ENCODE results near the gene HMGCR.
"Not testable (repeated sequence)": the region's sequence is repeated elsewhere in the genome, so short reads cannot be mapped to it uniquely, and the experiment has no call there.

HMGCR gene

DNA sequence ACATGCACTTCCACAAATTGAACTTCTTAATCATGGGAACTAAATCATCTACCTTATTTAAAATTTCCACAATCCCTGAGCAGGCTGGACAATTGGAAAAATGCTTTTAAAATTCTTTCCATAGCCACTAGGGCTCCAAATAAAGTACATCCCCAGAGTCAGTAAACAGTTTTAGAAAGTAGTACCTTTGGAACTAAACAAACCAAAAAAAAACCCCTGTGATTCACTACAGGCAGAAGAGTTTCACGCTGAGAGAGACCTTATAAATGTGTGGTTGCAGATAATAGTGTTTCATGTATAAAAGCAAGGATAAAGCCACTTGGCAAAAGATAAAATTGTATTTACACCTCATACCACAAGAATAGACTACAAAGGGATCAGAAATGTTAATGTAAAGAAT is 11.8 kb upstream of the HMGCR start:
- Histone ChIP-seq H3K36me3 (ENCODE audit: control insufficient read depth in 1 of 2, insufficient read depth in 2 of 2, low read depth in 1 of 2, low read length in 2 of 2) (no peaks in the 10 kb centered on the region), H3K23ac (ENCODE audit: low read length in 2 of 2) (no peak overlapping the region), H3K4me2 (ENCODE audit: low read length, poor library complexity, severe bottlenecking) (no peak overlapping the region), H2BK12ac (ENCODE audit: low read length in 2 of 2) (no peak overlapping the region), H4K8ac (ENCODE audit: low read length) (no peak overlapping the region), H3K27me3 (ENCODE audit: control insufficient read depth in 1 of 2, insufficient read depth in 1 of 2, low read length in 2 of 2) (no peaks in the 10 kb centered on the region), H3K18ac (ENCODE audit: low read depth in 1 of 2, low read length in 2 of 2) (no peak overlapping the region), H3K9ac (ENCODE audit: low read length) (no peak overlapping the region), H2BK120ac (ENCODE audit: low read depth, low read length) (no peak overlapping the region), H3K79me1 (replicated peaks; ENCODE audit: low read length, poor library complexity, severe bottlenecking) (no peaks in the 10 kb centered on the region), H2BK5ac (ENCODE audit: low read depth, low read length, poor library complexity, severe bottlenecking) (no peak overlapping the region), H3K4me1 (ENCODE audit: control insufficient read depth, insufficient read depth, low read depth, low read length) (peaks cover 8% of the 10 kb centered on the region), H3K4me3 (ENCODE audit: insufficient read depth in 1 of 2, low read depth in 1 of 2, low read length in 2 of 2) (no peak overlapping the region), H2AFZ (ENCODE audit: low read depth, low read length) (no peak overlapping the region), H3K14ac (ENCODE audit: low read length in 2 of 2) (no peak overlapping the region), H4K91ac (ENCODE audit: low read length) (no peak overlapping the region), H2BK15ac (ENCODE audit: low read depth, poor library complexity, severe bottlenecking) (no peak overlapping the region), H3K27ac (ENCODE audit: low read length, poor library complexity, severe bottlenecking) (no peak overlapping the region), H3K9me3 (ENCODE audit: control insufficient read depth, low read length) (no peaks in the 10 kb centered on the region), H2AK5ac (ENCODE audit: low read length, severe bottlenecking) (no peak overlapping the region), H3K4ac (ENCODE audit: low read depth in 1 of 2, low read length in 2 of 2) (no peak overlapping the region)
- DNase-seq = no peak
- WGBS = no CpG with 5 or more reads among the region's 1 CpG

DNA sequence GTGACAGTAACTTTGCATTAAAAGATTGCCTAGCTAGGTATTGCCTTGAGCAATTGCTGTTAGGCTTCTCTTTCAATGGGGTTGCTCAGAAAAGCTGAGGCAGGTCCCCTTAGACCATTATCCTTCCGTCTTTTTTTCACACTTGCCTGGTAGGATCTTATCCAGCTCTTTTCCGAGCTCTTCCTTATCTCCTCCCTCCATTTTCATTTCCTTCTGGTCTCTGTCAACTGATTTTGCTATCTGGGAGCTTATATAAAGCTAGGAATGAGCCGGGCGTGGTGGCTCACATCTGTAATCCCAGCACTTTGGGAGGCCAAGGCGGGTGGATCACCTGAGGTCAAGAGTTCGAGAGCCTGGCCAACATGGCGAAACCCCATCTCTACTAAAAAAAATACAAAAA is 6.6 kb upstream of the HMGCR start:
- Histone ChIP-seq H3K23ac (ENCODE audit: low read length in 2 of 2) (no peak overlapping the region), H3K27me3 (ENCODE audit: control insufficient read depth in 1 of 2, insufficient read depth in 1 of 2, low read length in 2 of 2) (no peaks in the 10 kb centered on the region), H2BK15ac (ENCODE audit: low read depth, poor library complexity, severe bottlenecking) (no peak overlapping the region), H2BK5ac (ENCODE audit: low read depth, low read length, poor library complexity, severe bottlenecking) (no peak overlapping the region), H4K91ac (ENCODE audit: low read length) (no peak overlapping the region), H3K79me1 (replicated peaks; ENCODE audit: low read length, poor library complexity, severe bottlenecking) (no peaks in the 10 kb centered on the region), H3K9me3 (ENCODE audit: control insufficient read depth, low read length) (no peaks in the 10 kb centered on the region), H3K27ac (ENCODE audit: low read length, poor library complexity, severe bottlenecking) (no peak overlapping the region), H3K14ac (ENCODE audit: low read length in 2 of 2) (no peak overlapping the region), H3K4me3 (ENCODE audit: insufficient read depth in 1 of 2, low read depth in 1 of 2, low read length in 2 of 2) (no peak overlapping the region), H3K4ac (ENCODE audit: low read depth in 1 of 2, low read length in 2 of 2) (no peak overlapping the region), H4K8ac (ENCODE audit: low read length) (no peak overlapping the region), H3K9ac (ENCODE audit: low read length) (no peak overlapping the region), H3K4me1 (ENCODE audit: control insufficient read depth, insufficient read depth, low read depth, low read length) (no peaks in the 10 kb centered on the region), H2BK12ac (ENCODE audit: low read length in 2 of 2) (no peak overlapping the region), H3K36me3 (ENCODE audit: control insufficient read depth in 1 of 2, insufficient read depth in 2 of 2, low read depth in 1 of 2, low read length in 2 of 2) (no peaks in the 10 kb centered on the region), H2BK120ac (ENCODE audit: low read depth, low read length) (no peak overlapping the region), H3K4me2 (ENCODE audit: low read length, poor library complexity, severe bottlenecking) (no peak overlapping the region), H3K18ac (ENCODE audit: low read depth in 1 of 2, low read length in 2 of 2) (no peak overlapping the region), H2AK5ac (ENCODE audit: low read length, severe bottlenecking) (no peak overlapping the region), H2AFZ (ENCODE audit: low read depth, low read length) (no peak overlapping the region)
- no peak for DNase-seq
- 84% methylated on average over 4 of the region's 7 CpGs for WGBS

DNA sequence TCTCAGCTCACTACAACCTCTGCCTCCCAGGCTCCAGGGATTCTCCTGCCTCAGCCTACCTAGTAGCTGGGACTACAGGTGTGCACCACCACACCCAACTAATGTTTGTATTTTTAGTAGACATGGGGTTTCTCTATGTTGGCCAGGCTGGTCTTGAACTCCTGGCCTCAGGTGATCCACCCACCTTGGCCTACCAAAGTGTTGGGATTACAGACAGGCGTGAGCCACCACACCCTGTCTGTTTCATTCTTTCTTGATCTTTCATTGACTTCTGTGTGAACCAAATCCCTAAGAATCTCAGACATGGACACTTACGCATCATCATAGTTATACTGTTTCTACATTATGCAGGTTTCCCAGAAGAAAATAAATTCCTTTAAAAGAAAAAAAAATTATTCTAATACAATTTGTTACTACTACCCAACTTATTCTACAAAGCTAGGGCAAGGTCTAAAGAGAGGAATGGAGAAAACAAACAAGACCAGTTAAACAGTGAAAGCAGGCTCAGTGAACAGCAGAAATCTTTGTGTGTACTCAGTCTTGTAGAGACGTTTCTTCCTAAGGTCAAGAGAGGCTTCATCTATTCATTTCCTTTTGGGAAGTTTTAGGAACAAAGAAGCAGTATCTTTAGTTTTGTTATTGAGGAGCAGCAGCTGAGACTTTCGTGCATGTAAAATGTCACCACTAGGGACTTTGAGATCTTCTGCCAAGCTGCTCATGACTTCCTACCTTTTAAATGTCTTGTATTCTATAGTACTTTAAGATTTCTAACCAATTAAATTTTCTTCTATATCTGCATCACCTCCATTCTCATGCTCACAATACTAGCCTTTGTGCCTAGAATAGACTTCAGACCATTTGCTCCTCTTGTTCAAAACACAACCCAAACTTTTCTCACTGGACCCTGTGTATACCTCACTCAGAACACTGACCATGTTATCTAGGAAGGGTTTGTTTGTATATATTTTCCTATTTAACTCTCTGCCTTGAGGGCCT is 5.6 kb upstream of the HMGCR start:
- DNase-seq = no peak
- Histone ChIP-seq H2BK5ac (ENCODE audit: low read depth, low read length, poor library complexity, severe bottlenecking) (no peak overlapping the region), H3K4me3 (ENCODE audit: insufficient read depth in 1 of 2, low read depth in 1 of 2, low read length in 2 of 2) (no peak overlapping the region), H3K36me3 (ENCODE audit: control insufficient read depth in 1 of 2, insufficient read depth in 2 of 2, low read depth in 1 of 2, low read length in 2 of 2) (no peaks in the 10 kb centered on the region), H3K4ac (ENCODE audit: low read depth in 1 of 2, low read length in 2 of 2) (no peak overlapping the region), H2AFZ (ENCODE audit: low read depth, low read length) (no peak overlapping the region), H3K79me1 (replicated peaks; ENCODE audit: low read length, poor library complexity, severe bottlenecking) (no peaks in the 10 kb centered on the region), H4K91ac (ENCODE audit: low read length) (no peak overlapping the region), H4K8ac (ENCODE audit: low read length) (no peak overlapping the region), H2BK120ac (ENCODE audit: low read depth, low read length) (no peak overlapping the region), H2BK12ac (ENCODE audit: low read length in 2 of 2) (no peak overlapping the region), H3K27me3 (ENCODE audit: control insufficient read depth in 1 of 2, insufficient read depth in 1 of 2, low read length in 2 of 2) (no peaks in the 10 kb centered on the region), H3K9ac (ENCODE audit: low read length) (no peak overlapping the region), H3K14ac (ENCODE audit: low read length in 2 of 2) (no peak overlapping the region), H2BK15ac (ENCODE audit: low read depth, poor library complexity, severe bottlenecking) (no peak overlapping the region), H3K27ac (ENCODE audit: low read length, poor library complexity, severe bottlenecking) (no peak overlapping the region), H3K9me3 (ENCODE audit: control insufficient read depth, low read length) (no peaks in the 10 kb centered on the region), H3K4me2 (ENCODE audit: low read length, poor library complexity, severe bottlenecking) (no peak overlapping the region), H2AK5ac (ENCODE audit: low read length, severe bottlenecking) (no peak overlapping the region), H3K4me1 (ENCODE audit: control insufficient read depth, insufficient read depth, low read depth, low read length) (no peaks in the 10 kb centered on the region), H3K18ac (ENCODE audit: low read depth in 1 of 2, low read length in 2 of 2) (no peak overlapping the region), H3K23ac (ENCODE audit: low read length in 2 of 2) (no peak overlapping the region)
- 80% methylated on average over 3 of the region's 4 CpGs for whole genome bisulfite sequencing

DNA sequence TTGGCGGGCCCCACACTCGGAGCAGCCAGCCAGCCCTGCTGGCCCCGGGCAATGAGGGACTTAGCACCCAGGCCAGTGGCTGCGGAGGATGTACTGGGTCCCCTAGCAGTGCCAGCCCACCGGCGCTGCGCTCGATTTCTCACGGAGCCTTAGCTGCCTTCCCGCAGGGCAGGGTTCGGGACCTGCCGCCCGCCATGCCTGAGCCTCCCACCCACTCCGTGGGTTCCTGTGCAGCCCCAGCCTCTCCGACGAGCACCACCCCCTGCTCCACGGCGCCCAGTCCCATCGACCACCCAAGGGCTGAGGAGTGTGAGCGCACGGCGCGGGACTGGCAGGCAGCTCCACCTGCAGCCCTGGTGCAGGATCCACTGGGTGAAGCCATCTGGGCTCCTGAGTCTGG is 3.3 kb upstream of the HMGCR start:
- not testable (repeated sequence) for H3K36me3 ChIP-seq (ENCODE audit: control insufficient read depth in 1 of 2, insufficient read depth in 2 of 2, low read depth in 1 of 2, low read length in 2 of 2)

More for the DNA sequence above, 3.3 kb upstream of the HMGCR start:
- not testable (repeated sequence) for H2BK15ac ChIP-seq (ENCODE audit: low read depth, poor library complexity, severe bottlenecking); H3K79me1 ChIP-seq (replicated peaks; ENCODE audit: low read length, poor library complexity, severe bottlenecking); H4K8ac ChIP-seq (ENCODE audit: low read length); H2BK120ac ChIP-seq (ENCODE audit: low read depth, low read length); H3K14ac ChIP-seq (ENCODE audit: low read length in 2 of 2); H3K4me3 ChIP-seq (ENCODE audit: insufficient read depth in 1 of 2, low read depth in 1 of 2, low read length in 2 of 2); H3K18ac ChIP-seq (ENCODE audit: low read depth in 1 of 2, low read length in 2 of 2); H2AFZ ChIP-seq (ENCODE audit: low read depth, low read length); H3K4me2 ChIP-seq (ENCODE audit: low read length, poor library complexity, severe bottlenecking); H3K27me3 ChIP-seq (ENCODE audit: control insufficient read depth in 1 of 2, insufficient read depth in 1 of 2, low read length in 2 of 2); H3K4me1 ChIP-seq (ENCODE audit: control insufficient read depth, insufficient read depth, low read depth, low read length); DNase-seq; H3K9ac ChIP-seq (ENCODE audit: low read length); H3K9me3 ChIP-seq (ENCODE audit: control insufficient read depth, low read length); H3K27ac ChIP-seq (ENCODE audit: low read length, poor library complexity, severe bottlenecking); H2BK12ac ChIP-seq (ENCODE audit: low read length in 2 of 2); H2AK5ac ChIP-seq (ENCODE audit: low read length, severe bottlenecking); H3K4ac ChIP-seq (ENCODE audit: low read depth in 1 of 2, low read length in 2 of 2); H3K23ac ChIP-seq (ENCODE audit: low read length in 2 of 2); H2BK5ac ChIP-seq (ENCODE audit: low read depth, low read length, poor library complexity, severe bottlenecking)
- 96% methylated on average over 19 of the region's 23 CpGs for WGBS
- peak overlapping the region; percentile 13 for H4K91ac ChIP-seq (ENCODE audit: low read length)
